Mucosa of gallbladder (tissue), 1 donor: ENCODE data around the gene ATP1A2. TPM values are rescaled to one million over a fixed set of nuclear protein-coding genes. Genes with fewer than 3 reads are reported as not detected.

Experiments used
- DNase-seq: peaks from one replicate; pipeline ENCODE4 v3.0.0-alpha.2; 2020; ENCODE audit warnings: low spot score
- total RNA-seq: library from RNA; stranded (reverse); gene quantifications from one replicate; pipeline ENCODE4 v1.2.1, GENCODE V29; 2021
- donor health status: DM: no; HTN: no; CAD: no.

The ATP1A2 gene
- total RNA-seq, 1 donor from 2014 or later = 18.6 TPM

DNA sequence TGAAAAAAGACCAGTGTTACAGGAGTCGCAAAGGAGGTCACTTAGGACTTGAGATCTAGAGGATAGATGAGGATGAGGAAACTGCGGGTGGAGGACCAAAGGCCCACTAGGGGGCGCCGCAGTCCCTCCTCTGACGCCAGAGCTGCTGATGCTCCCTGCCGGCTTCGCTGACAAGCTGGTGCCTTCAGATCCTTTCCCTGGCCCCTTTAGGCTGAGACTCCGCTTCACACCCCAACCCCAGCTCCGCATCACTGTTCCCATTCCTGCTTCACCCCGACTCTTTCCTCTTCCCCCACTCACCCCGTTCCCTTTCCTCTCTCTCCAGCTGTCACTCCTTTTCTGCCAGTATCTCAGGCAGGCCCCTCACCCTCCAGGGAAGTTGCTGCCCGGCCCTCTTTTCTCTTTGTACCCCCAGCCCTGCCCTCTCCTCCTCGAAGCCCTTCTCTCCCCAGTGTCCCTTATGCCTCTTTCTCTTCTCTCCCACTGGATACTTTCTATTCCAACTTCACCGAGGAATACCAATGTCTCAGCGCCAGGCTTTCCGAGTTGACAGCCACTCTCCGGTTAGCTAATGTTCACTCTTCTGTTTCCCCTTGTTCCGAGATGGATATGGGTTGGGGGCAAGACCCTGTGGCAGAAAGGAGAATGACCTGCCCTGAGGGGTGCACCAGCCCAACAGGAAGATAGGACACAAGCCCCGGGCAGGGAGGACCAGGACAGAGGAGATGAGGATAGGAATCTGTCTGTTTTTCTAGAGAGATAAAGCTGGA is 29.7 kb upstream of the ATP1A2 start:
- DNase-seq = peak; percentile 81

DNA sequence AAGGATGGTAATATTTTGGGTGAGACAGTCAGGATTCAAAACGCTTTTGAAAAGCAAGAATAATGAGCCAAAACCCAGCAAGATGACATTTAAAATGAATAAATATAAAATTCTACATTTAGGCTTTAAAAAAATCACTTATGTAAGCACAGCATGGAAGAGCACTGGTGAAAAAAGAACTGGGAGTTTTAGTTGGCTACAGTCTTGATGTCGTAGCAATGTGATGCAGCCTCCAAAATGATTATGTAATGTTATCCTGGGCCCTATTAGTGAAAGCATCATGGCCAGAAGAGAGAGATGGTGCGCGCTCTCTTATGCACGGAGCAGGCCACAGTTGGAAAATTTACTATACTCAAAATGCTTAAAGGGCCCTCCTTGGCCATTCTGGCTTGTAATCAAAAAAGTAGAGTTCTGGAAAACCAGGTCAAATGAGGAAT is 29.1 kb upstream of the ATP1A2 start:
- DNase-seq = no peak

DNA sequence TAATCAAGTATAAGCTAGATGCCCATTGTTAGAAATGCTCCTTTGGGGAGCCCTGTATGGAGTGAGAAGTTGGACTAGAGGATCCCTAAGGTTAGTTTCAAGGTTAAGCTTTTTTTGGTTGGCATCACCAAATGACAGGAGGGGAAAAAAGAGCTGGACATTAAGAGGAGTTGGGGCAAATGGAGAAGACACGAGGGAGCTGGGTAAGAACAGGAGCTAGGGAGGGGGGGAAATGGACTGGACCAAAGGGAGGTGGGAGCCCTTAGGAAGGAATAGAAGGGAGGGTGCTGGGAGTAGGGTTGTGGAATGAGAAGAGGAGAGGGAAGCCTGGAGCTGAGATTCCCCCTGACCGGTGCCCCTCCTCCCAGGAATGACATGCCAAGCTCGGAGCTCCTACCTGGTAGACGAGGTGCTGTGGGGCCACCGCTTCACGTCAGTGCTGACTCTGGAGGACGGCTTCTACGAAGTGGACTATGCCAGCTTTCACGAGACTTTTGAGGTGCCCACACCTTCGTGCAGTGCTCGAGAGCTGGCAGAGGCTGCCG is 28.4 kb upstream of the ATP1A2 start:
- DNase-seq = no peak

DNA sequence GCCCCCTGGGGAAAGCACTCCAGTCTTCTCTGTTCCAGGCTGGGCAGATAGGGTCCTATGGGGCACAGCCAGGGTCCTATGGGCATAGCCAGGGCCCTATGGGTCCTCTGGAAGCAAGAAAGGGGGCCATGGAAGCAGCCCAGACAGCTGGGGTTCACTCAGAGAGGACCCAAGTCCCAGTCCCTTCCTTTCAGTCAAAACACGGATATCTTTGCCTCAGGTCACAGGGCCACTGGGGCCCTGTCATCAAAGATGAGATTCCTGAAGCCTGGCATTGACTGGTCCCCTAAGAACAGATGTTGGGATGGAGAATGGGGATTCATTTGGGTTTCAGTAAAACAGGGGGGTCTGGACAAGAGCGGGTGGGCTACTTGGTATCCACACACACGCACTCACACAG is 25.7 kb upstream of the ATP1A2 start:
- DNase-seq = no peak

- DNase-seq = no peak
Measured at GRCh38 chr1:160090760-160091159, 24.8 kb upstream of the ATP1A2 start.

DNA sequence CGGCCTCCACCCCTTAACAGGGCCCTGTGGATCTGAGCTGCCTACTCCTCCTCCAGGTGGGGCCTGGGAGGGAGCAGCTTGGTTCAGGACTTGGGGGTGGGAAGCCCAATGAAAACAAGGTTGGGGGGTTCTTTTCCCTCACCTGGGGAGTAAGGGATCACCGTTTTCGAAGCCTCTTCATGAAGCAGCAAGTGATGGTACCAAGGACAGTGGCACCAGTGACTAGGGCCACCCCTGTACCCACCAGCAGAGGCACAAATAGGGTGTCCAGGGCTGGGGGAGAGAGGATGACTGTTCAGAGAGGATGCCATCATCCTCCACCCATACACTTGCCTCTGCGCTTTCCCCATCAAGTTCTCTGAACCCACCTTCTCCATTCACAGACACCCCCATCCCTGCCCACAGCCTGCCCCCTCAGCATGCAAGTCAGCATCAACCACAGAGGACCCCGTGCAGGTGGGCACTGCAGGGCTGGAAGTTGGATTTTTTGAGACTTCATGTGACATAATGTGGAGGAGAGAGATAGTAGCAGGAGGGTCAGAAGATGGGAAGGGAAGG is 23.8 kb upstream of the ATP1A2 start:
- no peak for DNase-seq

GRCh38 chr1:160092366-160093068 is 23.0 kb upstream of the ATP1A2 start:
- DNase-seq = no peak

- DNase-seq = no peak
Measured at GRCh38 chr1:160093069-160093395, 22.5 kb upstream of the ATP1A2 start.

DNA sequence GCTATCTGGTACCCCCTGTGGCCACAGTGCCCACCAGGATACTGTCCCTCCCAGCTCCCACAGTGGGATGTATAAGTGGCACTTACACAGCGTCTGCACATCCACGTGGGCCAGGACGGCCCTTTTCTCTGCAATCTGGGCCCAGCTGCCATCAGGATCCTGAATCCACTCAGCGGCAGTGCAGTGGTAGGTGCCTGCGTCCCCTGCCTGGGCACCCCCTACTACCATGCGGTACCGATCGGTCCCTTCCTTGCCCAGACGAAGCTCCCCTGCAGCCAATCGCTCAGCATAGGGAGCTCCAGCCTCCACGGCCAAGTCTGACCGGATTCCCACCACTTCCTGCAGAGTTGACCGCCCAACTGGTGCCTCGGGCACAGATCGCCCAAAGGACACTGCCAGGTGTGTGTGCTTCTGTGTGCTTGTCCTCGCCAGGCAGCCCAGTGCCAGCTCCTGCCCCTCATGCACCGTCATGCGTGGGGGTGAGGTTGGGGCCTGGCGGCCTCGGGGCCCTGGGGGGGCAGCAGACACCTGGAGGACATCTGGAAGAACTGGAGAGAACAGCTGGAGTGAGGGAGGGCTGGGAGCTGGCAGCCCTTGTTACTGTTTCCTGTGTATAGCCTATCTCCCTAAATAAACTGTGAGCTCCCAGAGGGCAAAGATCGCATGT is 21.8 kb upstream of the ATP1A2 start:
- no peak for DNase-seq

GRCh38 chr1:160094291-160094625 is 21.3 kb upstream of the ATP1A2 start:
- no peak for DNase-seq

GRCh38 chr1:160094806-160095205 is 20.8 kb upstream of the ATP1A2 start:
- no peak for DNase-seq

GRCh38 chr1:160095382-160096105 is 20.0 kb upstream of the ATP1A2 start:
- no peak for DNase-seq

- DNase-seq = no peak
Measured at GRCh38 chr1:160096274-160097116, 19.1 kb upstream of the ATP1A2 start.

- DNase-seq = no peak
Measured at GRCh38 chr1:160097151-160097910, 18.2 kb upstream of the ATP1A2 start.

- peak; percentile 93 for DNase-seq
Measured at GRCh38 chr1:160097911-160098851, 17.4 kb upstream of the ATP1A2 start, which contains the start of gene IGSF8. TSS of gene IGSF8 (minus strand) at chr1:160098619. CDS start at chr1:160098472, 147 bp downstream.

- peak; percentile 98 for DNase-seq
Measured at GRCh38 chr1:160098852-160099561, 16.6 kb upstream of the ATP1A2 start.

DNA sequence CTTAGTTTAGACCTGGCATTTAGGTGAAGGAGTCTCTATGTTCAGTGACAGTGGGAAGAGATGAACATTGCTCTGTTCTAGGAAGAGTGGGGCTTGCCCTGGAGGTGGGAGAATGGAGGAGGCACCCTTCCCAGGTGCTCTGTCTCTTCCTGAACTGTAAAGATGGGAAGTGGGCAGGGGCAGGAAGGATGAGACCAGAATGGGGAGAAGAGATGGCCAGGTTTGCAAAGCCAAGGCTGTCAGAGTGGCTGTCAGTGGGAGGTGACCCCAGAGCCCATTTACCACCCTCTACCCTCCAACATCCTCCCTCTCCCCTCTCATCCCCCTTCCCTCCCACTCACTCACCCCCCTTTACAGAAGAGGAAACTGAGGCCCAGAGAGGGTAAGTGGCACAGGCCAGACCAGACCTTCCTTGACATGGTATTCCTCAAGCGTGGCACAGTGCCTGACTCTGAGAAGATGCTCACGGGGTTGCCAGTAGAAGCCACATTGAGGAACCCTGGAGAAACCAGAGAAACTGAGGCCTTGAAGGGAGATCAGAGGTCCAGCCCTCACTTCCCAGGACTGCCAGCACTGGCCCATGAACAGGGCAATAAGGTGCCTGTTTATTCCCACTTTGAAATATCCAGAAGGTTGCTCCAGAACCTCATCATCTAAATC is 15.7 kb upstream of the ATP1A2 start:
- DNase-seq = no peak
